GM04503 (cell line): ENCODE results near the gene UNG.
"Not testable (repeated sequence)": the region's sequence is repeated elsewhere in the genome, so short reads cannot be mapped to it uniquely, and the experiment has no call there.

Source experiments
- DNase-seq: peaks from one replicate; pipeline ENCODE4 v3.0.0-alpha.2; 2012; ENCODE audit warnings: low read depth

The UNG gene

GRCh38 chr12:109121346-109121880 is 24.0 kb downstream of the UNG start:
- no peak for DNase-seq

- DNase-seq, result no peak
Observed at GRCh38 chr12:109124878-109125648, 27.7 kb downstream of the UNG start.

GRCh38 chr12:109125791-109126190 is 28.4 kb downstream of the UNG start:
- no peak for DNase-seq

- no peak for DNase-seq
Observed at GRCh38 chr12:109126784-109127183, 29.4 kb downstream of the UNG start.

- no peak for DNase-seq
Observed at GRCh38 chr12:109127533-109128242, 30.3 kb downstream of the UNG start.

GRCh38 chr12:109130297-109131153 is 33.1 kb downstream of the UNG start:
- DNase-seq, result no peak

- DNase-seq, result no peak
Observed at GRCh38 chr12:109131154-109132050, 34.0 kb downstream of the UNG start.

- no peak for DNase-seq
Observed at GRCh38 chr12:109134186-109134917, 37.0 kb downstream of the UNG start.

- DNase-seq, result no peak
Observed at GRCh38 chr12:109137055-109137454, 39.7 kb downstream of the UNG start.

- DNase-seq, result no peak
Observed at GRCh38 chr12:109139360-109139759, 42.0 kb downstream of the UNG start.

- no peak for DNase-seq
Observed at GRCh38 chr12:109139791-109140190, 42.4 kb downstream of the UNG start.

- DNase-seq, result no peak
Observed at GRCh38 chr12:109140560-109140959, 43.2 kb downstream of the UNG start.

- no peak for DNase-seq
Observed at GRCh38 chr12:109144224-109144623, 46.8 kb downstream of the UNG start.

GRCh38 chr12:109147126-109147525 is 49.7 kb downstream of the UNG start:
- DNase-seq, result not testable (repeated sequence)

- DNase-seq, result peak; percentile 55
Observed at GRCh38 chr12:109147954-109148353, 50.6 kb downstream of the UNG start.

GRCh38 chr12:109150124-109150640 is 52.8 kb downstream of the UNG start:
- no peak for DNase-seq

- DNase-seq, result no peak
Observed at GRCh38 chr12:109151457-109151856, 54.1 kb downstream of the UNG start.

GRCh38 chr12:109153821-109154441 is 56.5 kb downstream of the UNG start:
- DNase-seq, result no peak

- DNase-seq, result no peak
Observed at GRCh38 chr12:109154451-109155438, 57.3 kb downstream of the UNG start.
